ENCODE measurements around the gene VPS54. TPM values are rescaled to one million over a fixed set of nuclear protein-coding genes. Genes with fewer than 3 reads are reported as not detected.

The VPS54 gene
- total and polyA plus RNA-seq, 9 of the 15 experiments (the other 6 are each of a cell fraction or from before 2014, with no cell fraction given) = 4.9 to 23.2 (median 13.2) TPM

- TF ChIP-seq RERE (CRISPR knock-in tag; IDR thresholded peaks at IDR 0.05; ENCODE audit: borderline replicate concordance) (no peak), ZNF75A (CRISPR knock-in tag; IDR thresholded peaks at IDR 0.05) (0 out of 2 replicates have a peak, but pooled peaks have one; percentile 30), PBX2 (CRISPR knock-in tag; IDR thresholded peaks at IDR 0.05; ENCODE audit: low read depth) (no peak), PBX2 (tag; conservative IDR thresholded peaks at IDR 0.05; ENCODE audit: low read depth) (no peak; the same call in 1 of the 2 replicates), STAG1 (CRISPR knock-in tag; IDR thresholded peaks at IDR 0.05; ENCODE audit: borderline replicate concordance) (no peak), RBM25 (IDR thresholded peaks at IDR 0.05; ENCODE audit: low read depth, low read length, severe bottlenecking) (no peak), ZNF133 (CRISPR knock-in tag; IDR thresholded peaks at IDR 0.05) (no peak), ZNF12 (CRISPR knock-in tag; IDR thresholded peaks at IDR 0.05) (no peak), ZNF449 (CRISPR knock-in tag; IDR thresholded peaks at IDR 0.05) (no peak), PYGO2 (tag; IDR thresholded peaks at IDR 0.05) (peak; percentile 49; the same call in 1 of the 2 replicates), ZNF184 (CRISPR knock-in tag; IDR thresholded peaks at IDR 0.05) (no peak), CAMTA2 (CRISPR knock-in tag; conservative IDR thresholded peaks at IDR 0.05) (no peak), NFATC3 (IDR thresholded peaks at IDR 0.05) (peak; percentile 72; the same call in 1 of the 2 replicates), ZNF134 (CRISPR knock-in tag; conservative IDR thresholded peaks at IDR 0.05) (no peak), NR1H2 (CRISPR knock-in tag; IDR thresholded peaks at IDR 0.05) (no peak), ZKSCAN1 (IDR thresholded peaks at IDR 0.05; ENCODE audit: low read depth, low read length) (no peak; the same call in 1 of the 2 replicates), NELFE (IDR thresholded peaks at IDR 0.05; ENCODE audit: insufficient read depth, insufficient read length) (no peak), CHD1 (IDR thresholded peaks at IDR 0.05; ENCODE audit: low read length) (no peak), KAT8 (IDR thresholded peaks at IDR 0.05; ENCODE audit: low read depth) (no peak)
Observed at GRCh38 chr2:64019083-64019974, at the start of gene VPS54 (continued).

Measured in K562 (cell line).